Body of pancreas (tissue), 4 donors: Measurements from ENCODE around the gene PHETA1. TPM values are rescaled to one million over a fixed set of nuclear protein-coding genes. Genes with fewer than 3 reads are reported as not detected.

Experiments used
- ATAC-seq: fragments of 150-250 bp; one replicate; pipeline ENCODE4 v1.9.1; 2016
- DNase-seq, 4 donors: peaks; one replicate each; pipeline ENCODE4 v3.0.0-alpha.2; 2019
- H3K27ac ChIP-seq, 4 donors: fragments of 200-600 bp; sonication (generic); 1 replicate in 3 of 4; 2 replicates in 1 of 4; pipeline versions ENCODE4 v1.5.1 to v1.6.1; 2016 to 2019; ENCODE audit warnings: mild to moderate bottlenecking in 1 of 4, mixed read lengths in 1 of 4, moderate library complexity in 1 of 4
- H3K27me3 ChIP-seq, 2 donors: fragments of 200-600 bp; sonication (generic); one replicate each; pipeline ENCODE4 v1.6.0; 2016; ENCODE audit warnings: mild to moderate bottlenecking in 1 of 2
- H3K36me3 ChIP-seq, 2 donors: fragments of 200-600 bp; sonication (generic); replicated peaks in 1 of 2; 2 replicates each; pipeline ENCODE4 v1.5.1; 2016; ENCODE audit warnings: low read depth in 2 of 2; ENCODE audit not compliant: insufficient read depth in 1 of 2
- H3K4me1 ChIP-seq: fragments of 200-600 bp; sonication (generic); one replicate; pipeline ENCODE4 v1.6.0; 2016
- H3K4me3 ChIP-seq, 2 donors: fragments of 200-600 bp; sonication (generic); 1 replicate in 1 of 2; 2 replicates in 1 of 2; pipeline ENCODE4 v1.5.1; 2016 to 2019
- H3K9me3 ChIP-seq, 3 donors: fragments of 200-600 bp; sonication (generic); 1 replicate in 2 of 3; 2 replicates in 1 of 3; pipeline ENCODE4 v1.5.1; 2016
- POLR2A ChIP-seq, 3 donors: fragments of 450-650 bp; IDR thresholded peaks; one replicate each; pipeline ENCODE4 v1.6.1; 2016; ENCODE audit warnings: antibody characterized with exemption in 3 of 3, mild to moderate bottlenecking in 2 of 3
- WGBS, 2 donors: methylation state at CpG; one replicate each; pipeline ENCODE4 v1.1.5; 2017; 5-methylcytosine and 5-hydroxymethylcytosine counted together
- intact Hi-C: fragments of 100-400 bp; cut with DNase I; formaldehyde crosslinking; loops from one replicate; pipeline ENCODE4 v1.15.1; 2023
- total RNA-seq, 2 donors: library from RNA; depleted of rRNA; stranded (reverse); fragments of >200 nt; gene quantifications; one replicate each; pipeline ENCODE4 v1.1.0, GENCODE V29; 2016
- TF ChIP-seq, protein P1 (sequence below), 7 experiments: fragments of 450-650 bp in 4 of 7; fragments of 200-600 bp in 3 of 7; sonication (generic) in 3 of 7; IDR thresholded peaks; one replicate each; pipeline ENCODE4 v1.5.1; 2016 to 2019; ENCODE audit warnings: antibody characterized with exemption in 7 of 7

PHETA1 gene
- total RNA-seq, 2 donors from 2014 or later: 20.4 to 31.4 TPM

DNA sequence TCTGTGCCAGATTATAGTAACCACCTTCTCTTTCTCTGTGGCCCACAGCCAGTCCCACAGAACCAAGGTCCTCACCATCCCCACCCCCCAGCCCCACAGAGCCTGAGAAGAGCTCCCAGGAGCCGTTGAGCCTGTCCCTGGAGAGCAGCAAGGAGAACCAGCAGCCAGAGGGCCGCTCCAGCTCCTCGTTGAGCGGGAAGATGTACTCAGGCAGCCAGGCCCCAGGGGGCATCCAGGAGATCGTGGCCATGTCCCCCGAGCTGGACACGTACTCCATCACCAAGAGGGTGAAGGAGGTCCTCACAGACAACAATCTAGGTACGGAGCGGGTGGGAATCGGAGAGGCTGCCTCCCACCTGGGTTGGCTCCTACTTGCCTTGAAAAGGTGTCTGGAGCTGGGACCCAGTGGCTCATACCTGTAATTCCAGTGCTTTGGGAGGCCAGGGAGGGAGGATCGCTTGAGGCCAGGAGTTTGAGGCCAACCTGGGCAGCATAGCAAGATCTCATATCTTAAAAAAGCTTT, 34.4 kb downstream of the PHETA1 start:
- Histone ChIP-seq H3K4me1 (no peaks in the 10 kb centered on the region), H3K36me3 (no peaks in the 10 kb centered on the region), H3K27me3 (no peaks in the 10 kb centered on the region), H3K27ac (no peak overlapping the region), H3K9me3 (no peaks in the 10 kb centered on the region), H3K4me3 (no peak overlapping the region)
- intact Hi-C loops: no loop called here
- DNase-seq (no peak), ATAC-seq (no peak)
- WGBS, 2 donors: 90 to 97% methylated on average over 7 to 11 of the region's 11 CpGs
- TF ChIP-seq POLR2A (IDR thresholded peaks at IDR 0.05): no peak
- TF ChIP-seq, protein P1, sequence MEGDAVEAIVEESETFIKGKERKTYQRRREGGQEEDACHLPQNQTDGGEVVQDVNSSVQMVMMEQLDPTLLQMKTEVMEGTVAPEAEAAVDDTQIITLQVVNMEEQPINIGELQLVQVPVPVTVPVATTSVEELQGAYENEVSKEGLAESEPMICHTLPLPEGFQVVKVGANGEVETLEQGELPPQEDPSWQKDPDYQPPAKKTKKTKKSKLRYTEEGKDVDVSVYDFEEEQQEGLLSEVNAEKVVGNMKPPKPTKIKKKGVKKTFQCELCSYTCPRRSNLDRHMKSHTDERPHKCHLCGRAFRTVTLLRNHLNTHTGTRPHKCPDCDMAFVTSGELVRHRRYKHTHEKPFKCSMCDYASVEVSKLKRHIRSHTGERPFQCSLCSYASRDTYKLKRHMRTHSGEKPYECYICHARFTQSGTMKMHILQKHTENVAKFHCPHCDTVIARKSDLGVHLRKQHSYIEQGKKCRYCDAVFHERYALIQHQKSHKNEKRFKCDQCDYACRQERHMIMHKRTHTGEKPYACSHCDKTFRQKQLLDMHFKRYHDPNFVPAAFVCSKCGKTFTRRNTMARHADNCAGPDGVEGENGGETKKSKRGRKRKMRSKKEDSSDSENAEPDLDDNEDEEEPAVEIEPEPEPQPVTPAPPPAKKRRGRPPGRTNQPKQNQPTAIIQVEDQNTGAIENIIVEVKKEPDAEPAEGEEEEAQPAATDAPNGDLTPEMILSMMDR (IDR thresholded peaks at IDR 0.05): no peak

DNA sequence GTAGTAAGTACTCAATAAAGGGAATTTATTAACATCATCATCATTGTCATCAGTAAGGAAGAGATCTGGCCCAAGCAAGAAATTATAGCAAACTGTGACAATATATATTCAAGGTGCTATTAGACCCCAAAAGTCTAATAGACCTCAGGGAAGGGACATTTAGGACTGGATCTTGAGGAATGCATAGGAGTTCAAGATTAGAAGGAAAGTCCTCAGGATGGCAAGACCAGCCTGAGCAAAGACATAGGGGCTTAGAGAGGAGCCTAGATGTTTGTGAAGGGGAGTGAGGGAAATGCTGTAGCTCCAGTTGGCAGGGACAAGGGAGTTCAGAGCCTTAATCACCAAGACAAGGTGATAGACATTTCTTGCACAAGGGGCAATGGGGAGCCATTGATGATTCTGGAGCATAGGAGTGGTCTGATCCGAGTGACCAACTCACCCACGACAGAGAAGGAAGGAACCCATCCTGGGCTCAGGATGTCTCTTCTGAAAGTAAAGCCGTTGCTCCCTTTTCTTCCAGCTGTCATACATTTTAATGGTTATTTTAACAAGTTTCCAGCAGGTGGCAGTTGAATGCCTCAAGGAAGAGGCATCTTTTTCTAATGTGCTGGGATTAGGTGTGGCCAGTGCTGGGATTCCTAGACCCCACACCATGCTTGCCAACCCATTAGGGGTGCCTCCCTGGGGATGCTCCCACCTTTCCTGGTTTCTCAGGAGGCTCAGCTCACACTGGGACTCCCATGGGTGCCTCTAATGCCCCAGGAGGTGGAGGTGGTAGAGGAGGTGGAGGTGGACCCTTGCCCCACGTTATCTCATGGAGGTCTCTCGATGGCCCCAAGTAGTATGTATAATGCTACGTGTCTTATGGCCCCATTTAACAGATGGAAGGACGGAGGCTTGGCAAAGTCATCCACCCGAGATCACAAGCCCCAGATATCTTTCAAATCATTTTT, 37.8 kb downstream of the PHETA1 start:
- H3K27ac ChIP-seq: no peak overlapping the region
- H3K4me1 ChIP-seq: no peaks in the 10 kb centered on the region
- no peak for TF ChIP-seq POLR2A (IDR thresholded peaks at IDR 0.05)
- TF ChIP-seq, protein P1 (IDR thresholded peaks at IDR 0.05): peak in 6 of 7 experiments; percentile 19 to 62 (median 53)
- no peaks in the 10 kb centered on the region for H3K9me3 ChIP-seq
- DNase-seq (peak in 2 of 4 donors; percentile 13 to 14), ATAC-seq (no peak)
- WGBS, 2 donors: 26 to 38% methylated on average over 8 of the region's 8 CpGs
- no peaks in the 10 kb centered on the region for H3K27me3 ChIP-seq
- intact Hi-C loops: no loop called here
- no peak overlapping the region for H3K4me3 ChIP-seq
- no peaks in the 10 kb centered on the region for H3K36me3 ChIP-seq

DNA sequence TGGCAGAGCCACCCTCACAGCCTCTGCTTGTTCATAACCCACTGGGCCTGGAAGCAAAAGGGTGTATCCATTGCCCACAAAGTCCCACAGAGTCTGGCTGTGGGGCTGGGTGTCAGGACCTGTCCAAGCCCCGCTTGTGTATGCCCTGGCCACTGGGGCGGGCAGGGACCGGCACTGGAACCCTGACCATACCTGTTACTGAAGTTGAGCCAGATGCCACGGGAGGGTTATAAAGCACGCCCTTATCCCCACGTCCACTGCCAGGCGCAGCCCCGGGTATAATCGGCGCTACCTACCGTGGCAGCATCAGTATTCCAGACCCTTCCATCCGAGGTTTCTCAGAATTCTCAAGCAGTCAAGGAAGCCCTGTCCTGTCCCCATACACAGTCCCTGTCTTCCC, 40.8 kb downstream of the PHETA1 start:
- DNase-seq: no peak
- Histone ChIP-seq H3K4me3 (no peak overlapping the region), H3K36me3 (no peaks in the 10 kb centered on the region), H3K4me1 (no peaks in the 10 kb centered on the region), H3K27ac (no peak overlapping the region), H3K9me3 (no peaks in the 10 kb centered on the region), H3K27me3 (no peaks in the 10 kb centered on the region)
- WGBS, 2 donors: 79% methylated on average over 12 of the region's 12 CpGs; no CpG with 5 or more reads in 1 of the 2 donors
- no peak for ATAC-seq
- TF ChIP-seq POLR2A (IDR thresholded peaks at IDR 0.05): no peak
- TF ChIP-seq, protein P1 (IDR thresholded peaks at IDR 0.05): no peak
- intact Hi-C loops: no loop called here

GRCh38 chr12:111327474-111327873, 41.4 kb downstream of the PHETA1 start:
- DNase-seq (no peak), ATAC-seq (no peak)
- intact Hi-C loops: no loop called here
- Histone ChIP-seq H3K9me3 (no peaks in the 10 kb centered on the region), H3K36me3 (no peaks in the 10 kb centered on the region), H3K4me1 (no peaks in the 10 kb centered on the region), H3K27ac (no peak overlapping the region), H3K27me3 (no peaks in the 10 kb centered on the region), H3K4me3 (no peak overlapping the region)
- WGBS, 2 donors: 85 to 87% methylated on average over 6 of the region's 6 CpGs
- no peak for TF ChIP-seq POLR2A (IDR thresholded peaks at IDR 0.05)
- TF ChIP-seq, protein P1 (IDR thresholded peaks at IDR 0.05): no peak
